Mammary epithelial cell (primary cell): ENCODE data around the gene GBE1.

Experiments used
- EZH2 ChIP-seq: IDR thresholded peaks from 2 replicates; pipeline ENCODE4 v1.6.1; 2012; ENCODE audit warnings: low read length, inconsistent platforms, borderline replicate concordance
- TF ChIP-seq, protein P1 (sequence below), 2 donors: IDR thresholded peaks in 1 of 2; conservative IDR thresholded peaks in 1 of 2; 2 replicates each; pipeline ENCODE4 v1.5.1; 2011 to 2012; ENCODE audit warnings: inconsistent platforms in 2 of 2, low read length in 2 of 2, mild to moderate bottlenecking in 2 of 2, control low read depth in 1 of 2, low read depth in 1 of 2; ENCODE audit not compliant: insufficient read depth in 1 of 2; ENCODE audit errors: extremely low read depth in 1 of 2

GRCh38 chr3:81442758-81443456 is 318.5 kb downstream of the GBE1 start:
- TF ChIP-seq, protein P1, sequence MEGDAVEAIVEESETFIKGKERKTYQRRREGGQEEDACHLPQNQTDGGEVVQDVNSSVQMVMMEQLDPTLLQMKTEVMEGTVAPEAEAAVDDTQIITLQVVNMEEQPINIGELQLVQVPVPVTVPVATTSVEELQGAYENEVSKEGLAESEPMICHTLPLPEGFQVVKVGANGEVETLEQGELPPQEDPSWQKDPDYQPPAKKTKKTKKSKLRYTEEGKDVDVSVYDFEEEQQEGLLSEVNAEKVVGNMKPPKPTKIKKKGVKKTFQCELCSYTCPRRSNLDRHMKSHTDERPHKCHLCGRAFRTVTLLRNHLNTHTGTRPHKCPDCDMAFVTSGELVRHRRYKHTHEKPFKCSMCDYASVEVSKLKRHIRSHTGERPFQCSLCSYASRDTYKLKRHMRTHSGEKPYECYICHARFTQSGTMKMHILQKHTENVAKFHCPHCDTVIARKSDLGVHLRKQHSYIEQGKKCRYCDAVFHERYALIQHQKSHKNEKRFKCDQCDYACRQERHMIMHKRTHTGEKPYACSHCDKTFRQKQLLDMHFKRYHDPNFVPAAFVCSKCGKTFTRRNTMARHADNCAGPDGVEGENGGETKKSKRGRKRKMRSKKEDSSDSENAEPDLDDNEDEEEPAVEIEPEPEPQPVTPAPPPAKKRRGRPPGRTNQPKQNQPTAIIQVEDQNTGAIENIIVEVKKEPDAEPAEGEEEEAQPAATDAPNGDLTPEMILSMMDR (conservative IDR thresholded peaks at IDR 0.05 in 1 of 2, IDR thresholded peaks at IDR 0.05 in 1 of 2; ENCODE audit: extremely low read depth in 1 of 2, insufficient read depth in 1 of 2, low read depth in 1 of 2, low read length in 2 of 2), result no peak
- no peak for TF ChIP-seq EZH2
